ENCODE measurements around the gene BCAR1. TPM values are rescaled to one million over a fixed set of nuclear protein-coding genes. Genes with fewer than 3 reads are reported as not detected.

BCAR1 gene
- total RNA-seq, 1 experiment from 2014 or later = 95.6 TPM

- POLR2A ChIA-PET = no interaction called here
- no peaks in the 10 kb centered on the region for H3K9me3 Mint-ChIP-seq
- H3K27me3 Mint-ChIP-seq (ENCODE audit: low read depth) = no peaks in the 10 kb centered on the region
- H3K4me3 Mint-ChIP-seq = no peak overlapping the region; the same call in 1 of the 2 replicates
- peaks cover 86% of the 10 kb centered on the region for H3K4me1 Mint-ChIP-seq
- ATAC-seq (no peak), DNase-seq (ENCODE audit: low spot score) (peak; percentile 6)
- H3K36me3 Mint-ChIP-seq = 0 out of 2 replicates have a peak, but pooled peaks cover 3% of the 10 kb centered on the region
- CTCF ChIA-PET = interaction anchor here (0.6 to 1.0 kb wide), 4 partner anchors 9 to 386 kb away, joined by 3 read pairs; no protein-coding TSS in a partner anchor
- H3K27ac Mint-ChIP-seq = peak overlapping the region; percentile 88
- TF ChIP-seq ELF4 (CRISPR knock-in tag; IDR thresholded peaks at IDR 0.05; ENCODE audit: low read depth) (no peak), ERG (CRISPR knock-in tag; IDR thresholded peaks at IDR 0.05) (no peak), NR3C1 (CRISPR knock-in tag; conservative IDR thresholded peaks at IDR 0.05; ENCODE audit: low read depth) (no peak), FOXK1 (CRISPR knock-in tag; IDR thresholded peaks at IDR 0.05) (no peak), ZMAT4 (CRISPR knock-in tag; IDR thresholded peaks at IDR 0.05) (no peak), JAZF1 (CRISPR knock-in tag; IDR thresholded peaks at IDR 0.05) (no peak), MLX (CRISPR knock-in tag; IDR thresholded peaks at IDR 0.05) (no peak), CBFB (CRISPR knock-in tag; IDR thresholded peaks at IDR 0.05; ENCODE audit: low read depth) (no peak), SMAD4 (CRISPR knock-in tag; IDR thresholded peaks at IDR 0.05) (no peak), ZBTB43 (CRISPR knock-in tag; IDR thresholded peaks at IDR 0.05) (no peak), ATF6 (CRISPR knock-in tag; IDR thresholded peaks at IDR 0.05) (no peak), ZNF396 (CRISPR knock-in tag; IDR thresholded peaks at IDR 0.05; ENCODE audit: borderline replicate concordance) (no peak), ZNF219 (CRISPR knock-in tag; IDR thresholded peaks at IDR 0.05; ENCODE audit: borderline replicate concordance) (no peak), E2F1 (CRISPR knock-in tag; IDR thresholded peaks at IDR 0.05) (no peak), ZSCAN18 (CRISPR knock-in tag; IDR thresholded peaks at IDR 0.05) (no peak), ATF2 (CRISPR knock-in tag; IDR thresholded peaks at IDR 0.05; ENCODE audit: borderline replicate concordance, low read depth) (no peak), ESRRA (CRISPR knock-in tag; IDR thresholded peaks at IDR 0.05; ENCODE audit: borderline replicate concordance) (no peak), USF1 (CRISPR knock-in tag; IDR thresholded peaks at IDR 0.05) (no peak), TEAD4 (CRISPR knock-in tag; IDR thresholded peaks at IDR 0.05) (no peak)
Observed at GRCh38 chr16:75257886-75258806, 6.7 kb upstream of the BCAR1 start.

All from WTC11 (cell line).